Measurements from ENCODE around the gene BCAS3.

The BCAS3 gene

DNA sequence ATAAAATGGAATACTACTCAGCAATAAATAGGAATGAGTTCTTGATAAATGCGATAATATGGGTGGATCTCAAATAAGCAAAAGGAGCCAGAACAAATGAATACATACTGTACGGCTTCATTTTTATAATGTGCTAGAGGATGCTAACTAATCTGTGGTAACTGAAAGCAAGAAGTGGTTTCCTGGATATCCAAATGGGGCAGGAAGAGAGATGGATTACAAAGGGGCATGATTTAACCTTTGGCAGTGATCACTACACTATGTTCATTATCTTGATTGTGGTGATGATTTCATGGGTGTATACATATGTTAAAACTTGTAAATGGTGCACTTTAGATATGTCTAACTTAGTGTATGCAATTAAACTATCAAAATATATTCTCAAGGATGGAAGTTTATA, 499.7 kb downstream of the BCAS3 start:
- Histone ChIP-seq H3K4ac (ENCODE audit: low read depth in 1 of 2, low read length in 2 of 2) (no peak overlapping the region), H2AK5ac (ENCODE audit: low read length, severe bottlenecking) (no peak overlapping the region), H3K18ac (ENCODE audit: low read depth in 1 of 2, low read length in 2 of 2) (no peak overlapping the region), H3K23ac (ENCODE audit: low read length in 2 of 2) (no peak overlapping the region), H3K27me3 (ENCODE audit: control insufficient read depth in 1 of 2, insufficient read depth in 1 of 2, low read length in 2 of 2) (no peaks in the 10 kb centered on the region), H3K9ac (ENCODE audit: low read length) (no peak overlapping the region), H2BK5ac (ENCODE audit: low read depth, low read length, poor library complexity, severe bottlenecking) (no peak overlapping the region), H2BK15ac (ENCODE audit: low read depth, poor library complexity, severe bottlenecking) (no peak overlapping the region), H3K14ac (ENCODE audit: low read length in 2 of 2) (no peak overlapping the region), H3K36me3 (ENCODE audit: control insufficient read depth in 1 of 2, insufficient read depth in 2 of 2, low read depth in 1 of 2, low read length in 2 of 2) (no peaks in the 10 kb centered on the region), H3K4me1 (ENCODE audit: control insufficient read depth, insufficient read depth, low read depth, low read length) (no peaks in the 10 kb centered on the region), H4K91ac (ENCODE audit: low read length) (no peak overlapping the region), H3K79me1 (replicated peaks; ENCODE audit: low read length, poor library complexity, severe bottlenecking) (no peaks in the 10 kb centered on the region), H2AFZ (ENCODE audit: low read depth, low read length) (no peak overlapping the region), H2BK12ac (ENCODE audit: low read length in 2 of 2) (no peak overlapping the region), H3K4me2 (ENCODE audit: low read length, poor library complexity, severe bottlenecking) (no peak overlapping the region), H4K8ac (ENCODE audit: low read length) (no peak overlapping the region), H2BK120ac (ENCODE audit: low read depth, low read length) (no peak overlapping the region), H3K27ac (ENCODE audit: low read length, poor library complexity, severe bottlenecking) (no peak overlapping the region), H3K4me3 (ENCODE audit: insufficient read depth in 1 of 2, low read depth in 1 of 2, low read length in 2 of 2) (no peak overlapping the region), H3K9me3 (ENCODE audit: control insufficient read depth, low read length) (no peaks in the 10 kb centered on the region)
- WGBS, result 98% methylated on average over 2 of the region's 2 CpGs
- DNase-seq, result no peak

DNA sequence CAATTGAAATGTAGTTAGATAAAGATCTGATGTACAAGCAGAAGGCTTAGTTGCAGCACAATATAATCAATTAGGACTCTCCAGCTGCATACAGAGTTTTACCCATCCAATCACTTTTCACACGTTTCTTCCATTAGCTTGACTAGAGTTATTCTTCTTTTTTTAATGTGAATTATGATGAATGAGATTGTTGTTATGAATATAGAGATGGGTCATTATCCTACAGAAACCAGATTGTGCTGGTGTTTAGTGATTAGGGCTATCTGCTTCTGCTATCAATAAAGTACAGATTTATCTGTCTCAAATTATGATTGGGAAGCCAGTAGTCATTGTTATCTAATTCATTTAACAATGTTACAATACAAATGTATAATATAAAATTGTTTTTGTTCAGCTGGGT, 500.6 kb downstream of the BCAS3 start:
- no peak overlapping the region for H2BK5ac ChIP-seq (ENCODE audit: low read depth, low read length, poor library complexity, severe bottlenecking)
- no peak overlapping the region for H3K4ac ChIP-seq (ENCODE audit: low read depth in 1 of 2, low read length in 2 of 2)
- no peak overlapping the region for H3K4me2 ChIP-seq (ENCODE audit: low read length, poor library complexity, severe bottlenecking)
- H3K27me3 ChIP-seq (ENCODE audit: control insufficient read depth in 1 of 2, insufficient read depth in 1 of 2, low read length in 2 of 2), result no peaks in the 10 kb centered on the region
- no peaks in the 10 kb centered on the region for H3K79me1 ChIP-seq (replicated peaks; ENCODE audit: low read length, poor library complexity, severe bottlenecking)
- H3K14ac ChIP-seq (ENCODE audit: low read length in 2 of 2), result no peak overlapping the region
- H2AFZ ChIP-seq (ENCODE audit: low read depth, low read length), result no peak overlapping the region
- no CpG with 5 or more reads among the region's 1 CpG for WGBS
- H3K27ac ChIP-seq (ENCODE audit: low read length, poor library complexity, severe bottlenecking), result no peak overlapping the region
- no peak overlapping the region for H2BK12ac ChIP-seq (ENCODE audit: low read length in 2 of 2)
- H2BK120ac ChIP-seq (ENCODE audit: low read depth, low read length), result no peak overlapping the region
- DNase-seq, result no peak
- no peak overlapping the region for H3K9ac ChIP-seq (ENCODE audit: low read length)
- no peak overlapping the region for H3K4me3 ChIP-seq (ENCODE audit: insufficient read depth in 1 of 2, low read depth in 1 of 2, low read length in 2 of 2)
- no peak overlapping the region for H4K91ac ChIP-seq (ENCODE audit: low read length)
- H2AK5ac ChIP-seq (ENCODE audit: low read length, severe bottlenecking), result no peak overlapping the region
- H3K36me3 ChIP-seq (ENCODE audit: control insufficient read depth in 1 of 2, insufficient read depth in 2 of 2, low read depth in 1 of 2, low read length in 2 of 2), result no peaks in the 10 kb centered on the region
- H4K8ac ChIP-seq (ENCODE audit: low read length), result no peak overlapping the region
- H2BK15ac ChIP-seq (ENCODE audit: low read depth, poor library complexity, severe bottlenecking), result no peak overlapping the region
- H3K9me3 ChIP-seq (ENCODE audit: control insufficient read depth, low read length), result no peaks in the 10 kb centered on the region
- H3K18ac ChIP-seq (ENCODE audit: low read depth in 1 of 2, low read length in 2 of 2), result no peak overlapping the region
- H3K4me1 ChIP-seq (ENCODE audit: control insufficient read depth, insufficient read depth, low read depth, low read length), result no peaks in the 10 kb centered on the region
- no peak overlapping the region for H3K23ac ChIP-seq (ENCODE audit: low read length in 2 of 2)

DNA sequence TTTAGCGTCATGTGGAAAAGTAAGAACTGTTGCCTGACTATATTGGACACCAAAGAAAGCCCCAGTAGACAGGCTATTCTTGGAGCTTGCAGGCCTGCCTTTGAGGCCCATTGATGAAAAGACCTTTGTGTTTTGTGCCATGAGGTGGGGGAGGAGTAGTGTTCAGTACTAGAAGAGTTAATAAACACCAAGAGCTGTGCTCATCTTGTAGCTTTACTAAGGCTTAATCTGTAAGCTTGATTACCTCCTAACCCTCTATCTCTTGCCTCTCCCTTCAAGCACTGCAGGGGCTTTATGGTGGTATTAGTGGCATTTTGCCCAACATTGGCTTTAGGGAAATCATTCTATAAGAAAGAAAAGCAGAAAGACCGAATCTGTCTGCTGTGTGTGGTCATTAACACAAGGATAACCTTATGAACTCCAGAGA, 501.7 kb downstream of the BCAS3 start:
- Histone ChIP-seq H3K27me3 (ENCODE audit: control insufficient read depth in 1 of 2, insufficient read depth in 1 of 2, low read length in 2 of 2) (no peaks in the 10 kb centered on the region), H3K9me3 (ENCODE audit: control insufficient read depth, low read length) (no peaks in the 10 kb centered on the region), H3K9ac (ENCODE audit: low read length) (no peak overlapping the region), H3K18ac (ENCODE audit: low read depth in 1 of 2, low read length in 2 of 2) (no peak overlapping the region), H3K36me3 (ENCODE audit: control insufficient read depth in 1 of 2, insufficient read depth in 2 of 2, low read depth in 1 of 2, low read length in 2 of 2) (no peaks in the 10 kb centered on the region), H3K23ac (ENCODE audit: low read length in 2 of 2) (no peak overlapping the region), H2AK5ac (ENCODE audit: low read length, severe bottlenecking) (no peak overlapping the region), H4K91ac (ENCODE audit: low read length) (no peak overlapping the region), H2AFZ (ENCODE audit: low read depth, low read length) (no peak overlapping the region), H3K14ac (ENCODE audit: low read length in 2 of 2) (no peak overlapping the region), H3K4ac (ENCODE audit: low read depth in 1 of 2, low read length in 2 of 2) (no peak overlapping the region), H4K8ac (ENCODE audit: low read length) (no peak overlapping the region), H3K4me3 (ENCODE audit: insufficient read depth in 1 of 2, low read depth in 1 of 2, low read length in 2 of 2) (no peak overlapping the region), H2BK15ac (ENCODE audit: low read depth, poor library complexity, severe bottlenecking) (no peak overlapping the region), H3K27ac (ENCODE audit: low read length, poor library complexity, severe bottlenecking) (no peak overlapping the region), H3K4me2 (ENCODE audit: low read length, poor library complexity, severe bottlenecking) (no peak overlapping the region), H3K4me1 (ENCODE audit: control insufficient read depth, insufficient read depth, low read depth, low read length) (no peaks in the 10 kb centered on the region), H2BK120ac (ENCODE audit: low read depth, low read length) (no peak overlapping the region), H2BK5ac (ENCODE audit: low read depth, low read length, poor library complexity, severe bottlenecking) (no peak overlapping the region), H3K79me1 (replicated peaks; ENCODE audit: low read length, poor library complexity, severe bottlenecking) (no peaks in the 10 kb centered on the region), H2BK12ac (ENCODE audit: low read length in 2 of 2) (no peak overlapping the region)
- 95% methylated on average over 1 of the region's 2 CpGs for WGBS
- no peak for DNase-seq

DNA sequence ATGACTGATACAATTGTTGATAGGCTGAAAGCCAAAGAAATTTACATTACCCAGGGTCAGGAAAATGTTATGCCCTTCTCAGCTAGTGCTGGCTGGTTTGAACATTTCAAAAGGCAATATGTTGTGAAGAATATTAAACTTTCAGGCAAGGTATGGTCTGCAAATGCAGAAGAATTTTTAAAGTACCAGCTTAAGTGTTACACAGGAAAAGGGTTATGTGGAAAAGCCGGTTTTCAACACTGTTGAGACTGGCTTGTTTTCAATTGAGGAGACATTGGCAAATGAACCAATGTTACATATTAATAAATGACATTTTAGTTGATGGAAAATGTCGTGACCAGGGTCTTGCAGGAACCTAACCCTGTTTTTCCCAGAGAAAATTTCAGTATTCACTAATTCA, 506.1 kb downstream of the BCAS3 start:
- H3K9me3 ChIP-seq (ENCODE audit: control insufficient read depth, low read length), result no peaks in the 10 kb centered on the region
- H3K27me3 ChIP-seq (ENCODE audit: control insufficient read depth in 1 of 2, insufficient read depth in 1 of 2, low read length in 2 of 2), result no peaks in the 10 kb centered on the region
- no peak overlapping the region for H2AFZ ChIP-seq (ENCODE audit: low read depth, low read length)
- 100% methylated on average over 1 of the region's 2 CpGs for WGBS
- H3K79me1 ChIP-seq (replicated peaks; ENCODE audit: low read length, poor library complexity, severe bottlenecking), result no peaks in the 10 kb centered on the region
- H3K4me2 ChIP-seq (ENCODE audit: low read length, poor library complexity, severe bottlenecking), result no peak overlapping the region
- no peak overlapping the region for H2BK120ac ChIP-seq (ENCODE audit: low read depth, low read length)
- no peak overlapping the region for H3K9ac ChIP-seq (ENCODE audit: low read length)
- no peak overlapping the region for H2AK5ac ChIP-seq (ENCODE audit: low read length, severe bottlenecking)
- no peak overlapping the region for H3K18ac ChIP-seq (ENCODE audit: low read depth in 1 of 2, low read length in 2 of 2)
- no peak overlapping the region for H3K27ac ChIP-seq (ENCODE audit: low read length, poor library complexity, severe bottlenecking)
- H2BK15ac ChIP-seq (ENCODE audit: low read depth, poor library complexity, severe bottlenecking), result no peak overlapping the region
- H4K91ac ChIP-seq (ENCODE audit: low read length), result no peak overlapping the region
- no peak overlapping the region for H3K14ac ChIP-seq (ENCODE audit: low read length in 2 of 2)
- no peak for DNase-seq
- no peaks in the 10 kb centered on the region for H3K36me3 ChIP-seq (ENCODE audit: control insufficient read depth in 1 of 2, insufficient read depth in 2 of 2, low read depth in 1 of 2, low read length in 2 of 2)
- no peaks in the 10 kb centered on the region for H3K4me1 ChIP-seq (ENCODE audit: control insufficient read depth, insufficient read depth, low read depth, low read length)
- no peak overlapping the region for H3K4ac ChIP-seq (ENCODE audit: low read depth in 1 of 2, low read length in 2 of 2)
- H2BK12ac ChIP-seq (ENCODE audit: low read length in 2 of 2), result no peak overlapping the region
- H4K8ac ChIP-seq (ENCODE audit: low read length), result no peak overlapping the region
- no peak overlapping the region for H3K23ac ChIP-seq (ENCODE audit: low read length in 2 of 2)
- no peak overlapping the region for H2BK5ac ChIP-seq (ENCODE audit: low read depth, low read length, poor library complexity, severe bottlenecking)
- H3K4me3 ChIP-seq (ENCODE audit: insufficient read depth in 1 of 2, low read depth in 1 of 2, low read length in 2 of 2), result no peak overlapping the region

All from mesenchymal stem cell (in vitro differentiated cells and primary cell).